Mucosa of descending colon (tissue), 3 donors: ENCODE results near the gene NSUN6. TPM values are rescaled to one million over a fixed set of nuclear protein-coding genes. Genes with fewer than 3 reads are reported as not detected.

ENCODE experiments used
- ATAC-seq: fragments of 200-7000 bp; cut with Tn5 transposase; one replicate; pipeline ENCODE4 v1.9.1; 2020; ENCODE audit warnings: mild to moderate bottlenecking, moderate library complexity
- DNase-seq, 3 donors: peaks; one replicate each; pipeline ENCODE4 v3.0.0-alpha.2; 2020
- H3K36me3 ChIP-seq: fragments of 200-600 bp; one replicate; pipeline ENCODE4 v1.8.0; 2021; ENCODE audit warnings: low read depth, mild to moderate bottlenecking
- H3K4me1 ChIP-seq: fragments of 200-600 bp; one replicate; pipeline ENCODE4 v1.8.0; 2021; ENCODE audit warnings: low read depth, mild to moderate bottlenecking
- H3K4me3 ChIP-seq: fragments of 200-600 bp; one replicate; pipeline ENCODE4 v1.8.0; 2021; ENCODE audit warnings: mild to moderate bottlenecking
- H3K9me3 ChIP-seq: fragments of 200-600 bp; one replicate; pipeline ENCODE4 v1.8.0; 2021; ENCODE audit warnings: mild to moderate bottlenecking
- intact Hi-C, 2 donors: fragments of 100-400 bp; cut with DNase I in 1 of 2; cut with micrococcal nuclease in 1 of 2; formaldehyde crosslinking; loops; one replicate each; pipeline versions ENCODE4 v1.11.0 to v1.11.1; 2022; cut with DNase I, micrococcal nuclease
- long read RNA-seq, 2 donors: library from polyadenylated mRNA; unstranded; transcript quantifications; one replicate each; pipeline ENCODE4 v2.0.0, GENCODE V29; 2019 to 2021
- total RNA-seq, 3 donors: library from RNA; stranded (reverse); fragmentation: NEBNext Ultra II Directional in 2 of 3; extraction: Animal tissue kit (Norgen Biotek cat#: 25700) in 2 of 3; gene quantifications; one replicate each; pipeline versions ENCODE4 v1.2.1 to v1.2.4, GENCODE V29; 2021 to 2023
- TF ChIP-seq, protein P1 (sequence below): fragments of 200-600 bp; IDR thresholded peaks from one replicate; pipeline ENCODE4 v1.8.0; 2022; ENCODE audit warnings: antibody characterized with exemption, mild to moderate bottlenecking
- donor health status: DM: no; HTN: no; CAD: no; lungs with moderate emphysema.
- donor health status: DM: no; HTN: no; CAD: no.
- donor health status: DM: no; HTN: yes; CAD: no.

The NSUN6 gene, protein sequence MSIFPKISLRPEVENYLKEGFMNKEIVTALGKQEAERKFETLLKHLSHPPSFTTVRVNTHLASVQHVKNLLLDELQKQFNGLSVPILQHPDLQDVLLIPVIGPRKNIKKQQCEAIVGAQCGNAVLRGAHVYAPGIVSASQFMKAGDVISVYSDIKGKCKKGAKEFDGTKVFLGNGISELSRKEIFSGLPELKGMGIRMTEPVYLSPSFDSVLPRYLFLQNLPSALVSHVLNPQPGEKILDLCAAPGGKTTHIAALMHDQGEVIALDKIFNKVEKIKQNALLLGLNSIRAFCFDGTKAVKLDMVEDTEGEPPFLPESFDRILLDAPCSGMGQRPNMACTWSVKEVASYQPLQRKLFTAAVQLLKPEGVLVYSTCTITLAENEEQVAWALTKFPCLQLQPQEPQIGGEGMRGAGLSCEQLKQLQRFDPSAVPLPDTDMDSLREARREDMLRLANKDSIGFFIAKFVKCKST
- total RNA-seq, result 10 to 100 TPM; 10.2 to 21.1 (median 13.6) TPM
- long read RNA-seq, donor 1, partial matches to known transcripts, result 1 of 3 reads
- long read RNA-seq, donor 1, other reads (novel, unspliced or antisense), result 1 of 3 reads
- long read RNA-seq, donor 2, partial matches to known transcripts, result 2 of 7 reads
- long read RNA-seq, donor 2, other reads (novel, unspliced or antisense), result 4 of 7 reads

DNA sequence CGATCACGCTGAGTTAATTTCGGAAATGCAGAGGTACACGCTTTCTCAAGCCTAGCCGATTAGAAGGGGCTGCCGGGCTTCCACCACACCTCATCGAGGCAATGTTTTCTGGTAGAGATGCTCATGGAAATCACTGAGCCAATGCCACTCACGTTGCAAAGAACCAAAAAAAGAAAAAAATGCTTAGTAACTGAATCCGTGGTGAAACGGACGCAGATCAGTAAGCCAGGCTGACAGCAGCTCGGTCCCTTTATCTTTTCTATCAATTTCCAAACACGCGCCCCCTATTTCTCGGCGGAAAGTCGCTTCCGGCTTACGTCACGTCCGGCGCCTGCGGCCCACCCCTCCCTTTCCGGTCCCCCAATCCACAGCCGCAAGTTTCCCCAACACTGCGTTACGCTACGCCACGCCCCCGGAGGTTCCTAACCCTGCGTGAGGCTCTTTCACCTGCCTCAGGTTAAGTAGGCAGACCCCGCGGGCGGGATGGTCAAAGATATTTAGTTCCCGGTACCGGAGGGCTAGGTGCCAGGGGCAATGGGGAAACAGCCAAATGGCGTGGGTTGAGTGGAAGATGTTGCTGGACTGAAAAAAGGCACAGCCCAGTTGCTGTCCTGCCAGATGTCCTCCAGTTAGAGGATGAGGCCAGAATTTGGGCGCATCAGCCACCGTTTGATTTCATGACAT is at the start of gene NSUN6:
Gene NSUN6, minus strand, starts transcription at position 264 of the 684 bp plus-strand sequence. CDS start 384 bp downstream, outside the sequence.
- intact Hi-C loops, result no loop called here

DNA sequence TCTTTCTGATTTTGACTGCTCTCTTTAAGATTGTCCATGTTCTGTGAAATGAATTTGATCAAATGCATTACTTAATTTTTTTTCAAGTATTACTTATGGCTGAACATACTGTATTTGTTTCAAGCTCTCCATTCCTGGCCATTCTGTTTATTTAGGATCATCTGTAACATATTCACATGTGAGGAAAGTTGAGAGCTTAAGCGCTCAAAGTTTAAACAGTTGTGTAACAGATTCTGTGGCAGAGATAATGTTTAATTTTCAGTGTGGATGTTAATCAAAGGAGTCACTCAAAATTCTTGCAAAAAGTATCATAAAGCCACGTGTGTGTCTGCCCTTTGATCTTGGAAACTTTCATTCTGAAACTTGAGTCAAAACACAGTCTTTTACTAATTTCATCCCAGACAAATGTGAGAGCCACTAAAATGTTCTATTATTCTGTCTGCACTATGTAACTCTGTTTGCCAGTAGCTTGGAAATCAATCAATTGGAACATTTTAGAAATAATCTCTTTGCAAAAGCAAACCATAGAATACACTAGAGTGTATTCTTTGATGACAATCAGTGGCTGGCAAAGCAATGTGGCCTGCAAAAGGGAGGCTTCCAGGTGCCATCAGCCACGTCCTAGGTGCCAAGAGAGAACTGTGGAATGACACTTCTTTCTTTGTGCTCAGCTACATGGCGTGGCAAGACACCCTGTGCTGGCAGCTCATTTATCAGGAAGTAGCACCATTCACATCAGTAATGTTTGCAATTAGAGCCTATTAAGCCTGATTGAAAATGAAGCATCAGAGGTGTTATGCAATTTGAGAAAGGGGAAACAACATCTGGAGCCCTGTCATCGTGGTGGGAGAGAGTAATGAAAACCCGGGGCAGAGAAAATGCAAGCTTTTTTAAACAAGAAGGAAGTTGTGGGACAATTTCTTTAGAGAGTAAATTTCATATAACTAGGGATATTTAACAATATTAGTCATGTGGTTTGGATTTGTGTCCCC is 48.8 kb upstream of the NSUN6 start:
- TF ChIP-seq, protein P1, sequence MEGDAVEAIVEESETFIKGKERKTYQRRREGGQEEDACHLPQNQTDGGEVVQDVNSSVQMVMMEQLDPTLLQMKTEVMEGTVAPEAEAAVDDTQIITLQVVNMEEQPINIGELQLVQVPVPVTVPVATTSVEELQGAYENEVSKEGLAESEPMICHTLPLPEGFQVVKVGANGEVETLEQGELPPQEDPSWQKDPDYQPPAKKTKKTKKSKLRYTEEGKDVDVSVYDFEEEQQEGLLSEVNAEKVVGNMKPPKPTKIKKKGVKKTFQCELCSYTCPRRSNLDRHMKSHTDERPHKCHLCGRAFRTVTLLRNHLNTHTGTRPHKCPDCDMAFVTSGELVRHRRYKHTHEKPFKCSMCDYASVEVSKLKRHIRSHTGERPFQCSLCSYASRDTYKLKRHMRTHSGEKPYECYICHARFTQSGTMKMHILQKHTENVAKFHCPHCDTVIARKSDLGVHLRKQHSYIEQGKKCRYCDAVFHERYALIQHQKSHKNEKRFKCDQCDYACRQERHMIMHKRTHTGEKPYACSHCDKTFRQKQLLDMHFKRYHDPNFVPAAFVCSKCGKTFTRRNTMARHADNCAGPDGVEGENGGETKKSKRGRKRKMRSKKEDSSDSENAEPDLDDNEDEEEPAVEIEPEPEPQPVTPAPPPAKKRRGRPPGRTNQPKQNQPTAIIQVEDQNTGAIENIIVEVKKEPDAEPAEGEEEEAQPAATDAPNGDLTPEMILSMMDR, result no peak
- no peaks in the 10 kb centered on the region for H3K36me3 ChIP-seq
- ATAC-seq, result no peak
- intact Hi-C loops, result no loop called here
- DNase-seq, result no peak
- no peak overlapping the region for H3K4me3 ChIP-seq
- H3K4me1 ChIP-seq, result no peaks in the 10 kb centered on the region
- H3K9me3 ChIP-seq, result no peaks in the 10 kb centered on the region

More for the DNA sequence above, at the start of gene NSUN6:
- peak within 1 kb of the TSS; percentile 52 for H3K4me3 ChIP-seq
- H3K36me3 ChIP-seq, result no peaks in the 10 kb centered on the region
- ATAC-seq (peak; percentile 100), DNase-seq (peak; percentile 93 to 96 (median 95))
- peaks cover 9% of the 10 kb centered on the region for H3K4me1 ChIP-seq
- no peaks in the 10 kb centered on the region for H3K9me3 ChIP-seq
- TF ChIP-seq, protein P1, result no peak

DNA sequence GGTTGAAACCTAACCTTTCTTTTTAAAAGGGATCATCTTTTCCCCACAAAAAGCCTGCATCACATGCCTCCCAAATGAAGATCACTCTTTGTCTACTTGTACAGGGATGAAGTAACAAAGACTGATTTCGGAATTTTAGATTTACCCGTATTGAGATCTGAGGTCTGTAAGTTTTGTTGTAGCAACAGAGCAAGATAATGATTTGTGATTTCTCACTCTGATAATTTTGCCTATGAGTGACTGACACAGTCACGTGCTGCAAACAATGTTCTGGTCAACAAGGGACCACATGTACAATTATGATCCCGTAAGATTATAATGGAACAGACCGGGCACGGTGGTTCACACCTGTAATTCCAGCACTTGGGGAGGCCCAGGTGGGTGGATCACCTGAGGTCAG is 39.2 kb upstream of the NSUN6 start:
- DNase-seq, result no peak
- ATAC-seq, result no peak
- Histone ChIP-seq H3K4me1 (no peaks in the 10 kb centered on the region), H3K36me3 (no peaks in the 10 kb centered on the region), H3K9me3 (no peaks in the 10 kb centered on the region), H3K4me3 (no peak overlapping the region)
- intact Hi-C loops, result no loop called here
- TF ChIP-seq, protein P1, result no peak

DNA sequence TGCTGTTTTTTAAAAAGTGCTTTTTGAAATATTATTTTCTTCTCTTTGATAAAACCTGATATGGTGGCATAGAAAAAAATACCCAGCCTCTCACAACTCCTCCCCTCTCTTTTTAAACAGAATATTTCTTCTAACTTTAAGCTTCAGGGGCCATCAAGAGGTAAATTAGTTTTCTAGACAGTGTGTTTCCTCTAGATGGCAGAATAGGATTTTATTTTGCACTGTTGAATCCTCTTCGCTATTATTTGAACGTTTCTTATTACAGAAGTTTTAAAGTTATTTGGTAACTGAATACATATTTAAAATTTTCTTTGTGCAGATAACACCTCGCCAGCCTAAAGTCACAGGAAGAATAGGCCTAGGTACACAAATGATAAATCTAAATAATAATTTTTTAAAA is 38.1 kb upstream of the NSUN6 start:
- intact Hi-C loops, result no loop called here
- H3K36me3 ChIP-seq, result no peaks in the 10 kb centered on the region
- DNase-seq (no peak), ATAC-seq (no peak)
- H3K4me1 ChIP-seq, result no peaks in the 10 kb centered on the region
- H3K9me3 ChIP-seq, result no peaks in the 10 kb centered on the region
- H3K4me3 ChIP-seq, result no peak overlapping the region
- TF ChIP-seq, protein P1, result no peak

DNA sequence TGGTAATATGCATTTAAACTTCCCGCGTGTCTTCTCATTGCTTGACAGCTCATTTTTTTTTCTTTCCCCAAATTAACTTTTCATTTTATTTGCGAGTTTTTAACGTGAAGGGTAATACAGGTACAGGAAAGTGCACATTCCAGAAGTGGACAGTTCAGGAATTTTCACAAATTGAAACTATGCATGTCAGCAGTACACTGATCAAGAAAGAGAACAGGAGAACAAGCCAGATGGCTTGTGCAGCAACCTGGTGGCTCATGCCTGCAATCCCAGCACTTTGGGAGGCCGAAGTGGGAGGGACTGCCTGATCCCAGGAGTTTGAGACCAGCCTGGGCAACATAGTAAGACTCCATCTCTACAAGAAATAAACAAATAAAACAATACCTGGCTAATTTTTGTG is 36.3 kb upstream of the NSUN6 start:
- TF ChIP-seq, protein P1, result no peak
- H3K9me3 ChIP-seq, result no peaks in the 10 kb centered on the region
- DNase-seq, result no peak
- no peak overlapping the region for H3K4me3 ChIP-seq
- no peak for ATAC-seq
- H3K36me3 ChIP-seq, result no peaks in the 10 kb centered on the region
- intact Hi-C loops, result no loop called here
- H3K4me1 ChIP-seq, result no peaks in the 10 kb centered on the region
